Inflammatory macrophage (primary cell): ENCODE results near the gene GPRC5C.
A peak's percentile ranks its signal among the peaks of the same experiment; 100 is the strongest.

Source experiments
- DNase-seq, 2 donors: peaks; one replicate each; pipeline ENCODE4 v3.0.0-alpha.2; 2020 to 2022

Gene GPRC5C

DNA sequence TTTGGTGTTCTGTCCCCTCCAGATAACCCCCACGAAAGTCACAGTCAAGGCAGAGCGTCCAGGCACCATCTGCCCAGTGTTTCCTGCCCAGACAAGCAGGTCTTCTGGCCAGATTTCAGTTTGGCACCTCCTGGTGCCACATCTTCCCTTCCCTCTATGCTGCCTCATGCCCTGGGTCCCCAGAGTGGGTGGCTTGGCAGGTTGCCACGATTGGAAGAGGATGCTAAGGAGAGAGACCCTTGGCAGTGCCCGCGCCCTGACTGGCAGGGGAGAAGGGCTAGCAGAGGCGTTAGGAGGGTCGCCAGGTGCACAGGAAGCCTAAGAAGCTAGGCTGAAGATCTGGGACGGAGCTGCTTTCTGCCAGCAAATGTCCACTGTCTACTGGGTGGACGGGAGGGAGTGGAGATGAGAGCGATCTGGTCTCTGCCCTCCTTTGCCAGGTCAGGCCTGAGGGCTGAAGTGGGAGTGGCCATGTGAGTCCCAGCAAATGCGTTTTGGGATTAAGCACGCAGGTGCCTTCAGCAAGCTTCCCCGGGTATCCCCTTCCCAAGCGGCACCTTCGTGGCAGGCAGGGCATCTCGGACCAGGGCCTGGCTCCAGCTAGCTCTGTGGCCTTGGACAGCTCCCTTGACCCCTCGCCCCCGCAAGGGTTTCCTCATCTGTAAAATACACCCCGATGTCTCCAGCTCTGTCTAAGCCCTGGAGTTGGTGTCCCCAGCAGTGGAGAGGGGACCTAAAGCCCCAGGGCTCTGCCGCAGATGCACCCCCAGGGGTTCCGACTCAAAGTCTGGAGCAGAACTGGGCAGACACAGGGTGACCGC is 21.2 kb downstream of the GPRC5C start:
- no peak for DNase-seq

DNA sequence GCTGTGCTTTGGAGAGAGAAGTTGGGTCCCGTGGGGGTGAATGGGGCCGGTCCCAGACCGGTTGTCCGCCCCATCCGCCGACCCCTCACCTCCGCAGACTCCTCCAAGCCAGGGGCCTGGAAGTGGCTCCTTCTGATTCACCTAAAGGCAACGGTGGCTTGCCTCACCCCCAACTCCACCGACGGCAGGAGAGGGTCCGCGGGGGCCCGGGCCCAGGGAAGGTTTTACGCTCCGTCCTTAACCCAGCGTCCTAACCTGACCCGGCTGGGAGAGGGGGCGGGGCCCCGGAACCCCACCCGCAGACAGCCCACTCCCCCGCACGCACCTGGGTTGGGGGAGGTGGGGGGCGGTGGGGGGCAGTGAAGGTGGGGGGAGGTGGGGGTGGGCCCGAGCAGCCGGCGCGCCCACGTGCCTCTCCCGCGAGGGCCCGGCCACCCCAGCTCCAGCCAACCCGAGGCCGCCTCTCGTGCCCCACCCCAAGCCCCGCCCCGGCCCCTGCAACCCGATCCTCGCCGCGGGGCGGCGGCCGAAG is 21.8 kb downstream of the GPRC5C start:
- DNase-seq: no peak

- DNase-seq: peak; percentile 75 to 85
Observed at GRCh38 chr17:74454197-74455024, 22.5 kb downstream of the GPRC5C start.

DNA sequence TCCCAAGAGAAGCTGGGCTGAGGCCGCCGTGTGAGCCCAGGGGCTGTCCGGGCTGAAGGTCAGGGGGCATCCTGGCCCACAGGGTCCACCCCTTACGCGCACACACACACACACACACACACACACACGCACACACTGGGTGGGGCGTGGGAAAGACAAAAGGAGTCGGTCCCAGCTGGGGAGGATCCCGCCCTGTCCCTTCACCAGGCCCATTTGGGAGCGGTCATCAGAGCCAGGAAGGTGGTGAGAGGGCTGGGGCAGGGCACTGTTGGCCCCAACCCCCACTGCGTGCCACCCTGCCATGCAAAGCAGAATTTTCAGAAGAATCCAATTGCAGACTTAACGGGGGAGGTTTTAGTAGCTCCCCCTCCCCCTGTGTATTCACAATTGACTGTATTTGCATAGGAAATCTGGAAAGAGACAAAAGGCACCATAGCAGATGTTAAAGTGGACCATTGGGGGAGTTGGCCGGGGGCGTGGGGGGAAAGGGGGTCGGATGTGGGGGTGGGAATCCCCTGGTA is 23.2 kb downstream of the GPRC5C start:
- DNase-seq: no peak

DNA sequence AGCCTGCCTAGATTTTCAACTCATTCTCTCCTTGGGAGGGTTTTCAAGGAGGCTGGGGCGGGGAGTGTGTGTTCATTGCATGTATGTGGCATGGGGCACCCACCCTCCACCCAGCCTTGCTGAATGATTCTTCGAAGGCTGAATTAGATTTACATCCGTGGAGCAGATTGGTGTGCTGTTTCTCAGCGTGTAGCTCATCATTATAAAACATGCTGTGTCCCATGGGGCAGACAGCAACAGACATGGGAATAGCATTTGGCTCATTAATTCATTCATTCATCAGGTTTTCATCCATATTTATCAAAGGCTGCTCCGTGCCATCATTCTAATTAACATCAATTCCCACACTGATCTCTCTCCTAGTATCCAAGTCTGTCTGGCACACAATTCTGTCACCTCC is 23.9 kb downstream of the GPRC5C start:
- no peak for DNase-seq

- peak; percentile 79 to 81 for DNase-seq
Observed at GRCh38 chr17:74457146-74457819, 25.4 kb downstream of the GPRC5C start.

DNA sequence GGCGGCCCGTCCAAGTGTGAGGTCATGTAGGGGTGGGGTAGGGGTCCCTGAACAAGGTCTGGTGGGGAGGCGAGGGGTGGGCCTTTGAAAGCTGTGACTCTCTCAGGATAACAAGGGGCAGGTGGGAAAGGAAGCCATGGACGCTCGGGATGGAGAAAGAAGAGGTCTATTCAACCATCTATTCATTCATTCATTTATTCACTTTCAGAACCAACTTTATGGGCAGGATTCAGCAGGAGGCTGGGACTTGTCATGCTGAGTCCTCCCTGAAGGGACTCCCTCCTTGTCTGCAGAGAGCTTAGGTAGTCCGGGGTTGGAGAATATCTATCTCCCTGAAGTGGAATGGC is 25.9 kb downstream of the GPRC5C start:
- DNase-seq: no peak

DNA sequence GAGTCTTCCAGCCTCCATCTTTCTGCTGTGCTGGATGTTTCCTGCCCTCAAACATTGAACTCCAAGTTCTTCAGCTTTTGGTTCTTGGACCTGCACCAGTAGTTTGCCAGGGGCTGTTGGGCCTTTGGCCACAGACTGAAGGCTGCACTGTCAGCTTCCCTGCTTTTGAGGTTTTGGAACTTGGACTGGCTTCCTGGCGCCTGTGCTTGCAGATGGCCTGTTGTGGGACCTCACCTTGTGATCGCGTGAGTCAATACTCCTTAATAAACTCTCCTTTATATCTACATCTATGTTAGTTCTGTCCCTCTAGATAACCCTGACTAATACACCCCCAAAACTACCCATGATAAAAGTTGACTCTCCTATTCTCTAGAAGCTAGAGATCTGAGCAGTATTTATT is 26.9 kb downstream of the GPRC5C start:
- no peak for DNase-seq

DNA sequence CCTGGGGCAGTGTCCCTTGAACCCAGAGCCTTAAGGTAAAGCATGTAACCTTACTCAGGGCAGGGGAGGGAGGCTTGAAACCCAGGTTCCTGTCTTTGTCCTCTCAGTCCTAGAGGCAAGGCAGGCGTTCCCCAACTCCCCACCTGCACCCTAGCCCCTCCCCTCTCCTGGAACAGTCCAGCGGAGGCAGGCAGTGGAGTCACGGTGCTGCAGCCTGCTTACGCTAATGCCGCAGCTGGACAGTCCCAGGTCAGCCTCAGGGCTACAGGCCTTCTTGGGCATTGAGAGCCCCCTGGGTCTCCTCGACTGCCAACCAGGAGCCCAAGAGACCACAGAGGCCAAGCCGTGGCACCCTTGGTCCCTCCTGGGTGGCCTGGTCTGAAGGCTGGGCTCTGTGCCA is 27.7 kb downstream of the GPRC5C start:
- DNase-seq: no peak

GRCh38 chr17:74460241-74460640 is 28.4 kb downstream of the GPRC5C start:
- DNase-seq: no peak

- no peak for DNase-seq
Observed at GRCh38 chr17:74460996-74461395, 29.1 kb downstream of the GPRC5C start.

DNA sequence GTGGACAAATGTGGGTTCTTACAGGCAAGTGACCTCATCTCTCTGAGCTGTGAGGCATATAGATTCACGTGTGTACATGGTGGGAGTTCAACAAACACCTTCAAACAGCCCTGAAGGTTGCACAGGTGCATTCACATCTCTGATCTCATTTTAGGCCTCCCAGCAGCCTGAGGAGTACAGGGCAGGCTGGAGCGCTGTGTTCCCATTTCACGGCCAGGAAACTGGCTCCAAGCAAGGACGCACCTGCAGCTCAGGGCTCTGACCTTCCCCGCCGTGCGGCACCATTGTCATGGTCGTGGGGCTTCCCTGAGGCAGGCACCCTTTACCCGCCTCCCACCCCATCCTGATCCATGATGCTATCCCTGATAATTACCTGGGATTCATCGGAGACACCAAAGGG is 29.7 kb downstream of the GPRC5C start:
- no peak for DNase-seq

- no peak for DNase-seq
Observed at GRCh38 chr17:74464730-74465377, 33.0 kb downstream of the GPRC5C start.

- no peak for DNase-seq
Observed at GRCh38 chr17:74465378-74466110, 33.7 kb downstream of the GPRC5C start.

DNA sequence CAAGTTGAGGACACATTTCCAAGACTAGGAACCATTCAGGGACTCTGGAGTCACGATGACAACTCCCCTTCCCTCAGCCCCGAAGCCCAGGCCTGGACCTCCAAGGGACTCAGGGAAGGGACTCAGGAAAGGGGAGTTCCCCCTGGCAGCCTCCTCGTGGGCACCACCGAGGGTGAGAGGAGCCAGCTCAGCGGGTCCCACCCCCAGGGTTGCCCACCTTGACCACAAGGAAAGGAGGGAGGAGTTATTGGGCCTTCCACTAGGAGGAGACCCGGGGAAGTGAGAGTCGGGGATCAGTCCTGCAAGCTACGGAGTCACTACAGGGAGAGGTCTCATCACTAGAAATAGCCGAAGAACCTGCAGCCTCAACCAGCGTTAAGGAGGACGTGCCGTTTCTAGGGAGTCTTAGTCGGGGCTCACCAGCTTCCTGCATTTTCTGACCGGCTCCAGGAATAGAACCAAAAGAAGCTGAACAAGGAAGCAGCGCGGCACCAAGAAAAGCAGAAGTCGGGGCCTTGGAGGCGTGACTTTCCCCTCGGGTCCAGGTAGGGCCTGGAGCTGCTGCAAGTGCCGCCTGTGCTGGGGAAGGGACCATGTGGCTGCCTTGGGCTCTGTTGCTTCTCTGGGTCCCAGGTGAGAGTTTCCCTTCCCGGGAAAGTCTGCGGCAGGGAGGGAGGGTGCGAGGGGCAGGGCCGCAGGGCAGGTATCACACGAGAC is 34.4 kb downstream of the GPRC5C start, which contains the start of gene CD300A:
CD300A (plus strand) TSS at position 524 of the 717 bp plus-strand sequence; CDS start at position 594, 70 bp downstream.
- DNase-seq: peak; percentile 62 to 79

GRCh38 chr17:74466828-74467184 is 34.9 kb downstream of the GPRC5C start:
- peak in 1 of 2 donors; percentile 10 for DNase-seq

DNA sequence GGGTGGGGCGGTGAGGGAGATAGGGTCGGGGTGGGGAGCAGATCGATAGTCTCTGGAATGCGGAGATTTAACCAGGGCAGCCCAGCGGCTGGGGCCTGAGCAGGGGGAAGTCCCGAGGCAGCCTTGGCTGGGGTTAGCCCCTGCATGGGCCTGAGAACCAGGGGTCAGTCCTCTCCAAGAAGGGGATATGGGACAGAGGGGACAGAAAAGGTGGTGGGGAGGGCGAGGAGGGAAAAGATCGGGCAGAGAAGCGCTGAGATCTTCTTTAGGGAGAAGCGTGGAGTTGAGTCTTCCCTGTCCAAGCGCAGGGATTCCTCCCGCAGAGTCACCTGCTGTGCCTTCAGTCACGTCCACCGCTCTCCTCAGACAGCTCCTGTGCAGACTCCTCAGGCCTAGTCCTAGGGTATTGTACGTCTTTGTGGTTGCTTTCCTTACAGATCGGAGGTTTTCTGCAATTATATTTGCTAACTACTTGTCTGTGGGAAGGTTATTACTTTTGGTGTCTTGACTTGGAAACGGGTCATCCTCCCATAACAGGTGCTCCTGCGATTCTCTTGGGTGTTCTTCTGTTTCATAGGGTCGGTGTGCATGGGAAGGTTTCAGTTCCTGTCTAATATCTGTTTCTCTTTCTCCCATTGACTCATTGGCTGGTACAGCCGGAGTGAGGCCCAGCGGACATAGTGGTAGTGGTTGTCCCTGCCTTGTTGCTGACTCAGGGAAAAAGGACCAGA is 35.5 kb downstream of the GPRC5C start:
- DNase-seq: peak; percentile 60 to 67

DNA sequence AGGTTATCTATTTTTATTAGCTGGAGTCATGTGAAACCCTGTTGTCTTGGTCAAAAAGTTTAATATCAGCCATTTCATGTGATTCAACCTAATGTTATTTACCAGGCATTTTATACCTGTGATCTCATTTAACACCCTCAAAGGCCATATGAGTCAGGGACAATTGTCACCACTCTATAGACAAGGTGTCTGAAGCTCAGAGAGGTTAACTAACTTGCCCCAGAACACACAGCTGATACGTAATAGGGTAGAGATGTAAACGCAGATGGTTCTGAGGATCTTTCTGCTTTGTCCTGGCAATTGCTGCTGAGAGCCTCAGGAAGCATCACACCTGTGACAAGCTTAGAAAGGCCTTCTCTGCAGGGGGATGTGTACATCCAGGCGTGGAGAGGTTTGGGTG is 39.5 kb downstream of the GPRC5C start:
- no peak for DNase-seq

GRCh38 chr17:74472890-74473289 is 41.0 kb downstream of the GPRC5C start:
- no peak for DNase-seq

DNA sequence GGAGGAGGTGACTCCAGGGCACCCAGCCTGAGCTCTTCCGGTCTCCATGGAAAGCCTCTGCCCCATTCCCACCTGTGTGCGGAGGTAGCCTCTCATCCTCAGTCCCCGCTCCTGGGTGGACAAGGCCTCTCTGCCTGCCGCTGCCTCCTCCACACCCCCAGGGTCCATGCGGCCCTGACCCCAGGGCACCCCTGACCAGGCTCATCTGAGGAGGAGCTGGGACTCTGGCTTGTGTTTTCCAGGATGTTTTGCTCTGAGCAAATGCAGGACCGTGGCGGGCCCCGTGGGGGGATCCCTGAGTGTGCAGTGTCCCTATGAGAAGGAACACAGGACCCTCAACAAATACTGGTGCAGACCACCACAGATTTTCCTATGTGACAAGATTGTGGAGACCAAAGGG is 41.4 kb downstream of the GPRC5C start:
- no peak for DNase-seq
